NCI-H2171 treated with DMSO at 0.1 percent for 48 hours (cell line): Measurements from ENCODE around the gene FPGS.
"Not testable (repeated sequence)": the region's sequence is repeated elsewhere in the genome, so short reads cannot be mapped to it uniquely, and the experiment has no call there.

Experiments used
- DNase-seq: peaks from one replicate; lab custom pipeline; 2025; lab: John Stamatoyannopoulos, UW

FPGS gene

DNA sequence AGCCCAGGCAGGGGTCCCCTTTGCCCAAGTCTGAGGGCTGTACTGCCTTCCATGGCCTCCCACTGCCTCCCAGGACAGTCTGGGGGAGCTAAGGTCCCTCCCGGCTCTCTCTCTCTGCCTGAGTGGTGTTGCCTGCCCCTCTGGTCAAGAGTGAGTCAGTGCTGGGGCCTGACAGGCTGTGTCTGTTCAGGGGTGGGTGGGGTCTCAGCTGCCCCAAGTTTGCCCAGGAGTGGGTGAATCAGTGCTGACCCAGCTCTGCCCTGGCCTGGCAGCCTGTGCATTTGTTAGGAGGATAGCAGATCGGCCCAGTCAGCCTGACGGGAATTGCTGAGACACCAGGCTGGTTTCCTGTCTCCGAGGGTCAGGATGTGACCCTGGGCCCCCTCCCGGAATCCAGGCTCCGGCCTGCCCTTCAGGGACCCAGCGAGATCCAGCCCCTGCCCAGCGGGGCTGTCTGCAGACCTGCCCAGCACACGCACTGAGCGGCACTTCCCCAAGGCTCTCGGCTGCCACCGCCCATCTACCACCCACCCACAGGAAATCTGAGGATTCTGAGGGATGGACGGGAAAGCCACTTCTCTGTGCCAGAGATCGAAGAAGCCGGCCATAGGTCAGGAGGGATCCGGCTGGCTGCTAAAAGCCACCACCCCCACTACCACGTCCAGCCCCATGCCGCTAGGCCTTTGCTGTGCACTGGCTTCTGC, 35.8 kb downstream of the FPGS start:
- DNase-seq = no peak

DNA sequence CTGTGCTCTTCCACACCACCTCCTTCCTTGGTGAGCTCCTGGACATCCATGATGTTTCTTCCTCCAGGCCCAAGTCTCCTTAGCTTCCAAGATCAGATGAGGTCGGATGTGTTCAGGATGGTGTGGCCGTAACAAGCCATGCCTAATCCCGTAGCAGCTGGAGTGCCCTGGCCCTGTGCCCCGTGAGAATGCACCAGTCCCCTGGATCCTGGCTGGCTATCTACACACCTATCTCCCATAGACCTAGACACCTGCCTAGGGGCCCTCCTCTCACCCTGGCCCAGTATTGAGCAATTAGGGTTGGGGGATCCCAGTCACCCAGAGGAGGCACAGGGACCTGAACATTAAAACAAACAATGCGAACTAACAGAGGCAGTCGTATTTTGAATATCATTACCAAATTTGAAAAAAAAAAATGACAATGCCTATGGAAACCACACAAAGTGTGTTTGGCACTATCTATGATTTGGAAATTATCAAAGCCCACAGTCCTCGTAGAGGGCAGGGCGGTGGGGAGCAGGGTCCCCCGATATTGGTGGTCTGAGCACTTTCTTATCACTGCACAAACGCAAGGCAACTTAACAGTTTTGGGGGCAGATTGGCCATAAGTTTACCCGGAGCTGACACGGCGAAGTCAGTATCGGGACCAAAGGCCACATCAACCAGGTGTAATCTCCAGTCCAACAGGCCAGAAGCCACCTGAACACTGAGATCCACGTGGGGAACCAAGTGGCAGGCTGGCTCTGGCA, 38.6 kb downstream of the FPGS start:
- no peak for DNase-seq

DNA sequence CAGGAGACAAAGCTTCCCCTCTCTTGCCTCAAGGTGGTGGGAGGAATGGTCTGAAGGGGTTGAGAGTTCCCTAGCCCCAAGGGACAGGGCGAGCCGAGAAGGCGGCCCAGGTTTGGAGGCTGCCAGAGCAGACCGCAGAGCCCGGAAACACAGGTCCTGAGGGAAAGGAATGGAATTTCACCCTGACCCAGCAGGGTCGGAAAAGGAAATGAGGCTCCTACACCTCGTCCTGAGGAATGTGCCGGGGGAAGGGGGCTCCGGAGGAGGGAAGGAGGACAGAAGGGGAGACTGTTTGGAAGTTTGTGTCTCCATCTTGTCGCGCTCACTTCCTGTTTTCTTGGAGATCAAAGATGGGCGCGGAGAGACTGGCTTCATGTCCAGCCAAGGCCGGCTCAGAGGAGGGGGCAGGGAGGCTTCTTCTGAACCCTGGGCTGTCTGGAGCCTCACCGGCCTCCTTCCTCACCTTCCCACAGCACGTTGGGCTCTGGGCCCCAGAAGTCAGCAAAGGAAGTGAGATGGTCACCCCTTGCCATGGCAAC, 42.2 kb downstream of the FPGS start:
- DNase-seq = no peak

DNA sequence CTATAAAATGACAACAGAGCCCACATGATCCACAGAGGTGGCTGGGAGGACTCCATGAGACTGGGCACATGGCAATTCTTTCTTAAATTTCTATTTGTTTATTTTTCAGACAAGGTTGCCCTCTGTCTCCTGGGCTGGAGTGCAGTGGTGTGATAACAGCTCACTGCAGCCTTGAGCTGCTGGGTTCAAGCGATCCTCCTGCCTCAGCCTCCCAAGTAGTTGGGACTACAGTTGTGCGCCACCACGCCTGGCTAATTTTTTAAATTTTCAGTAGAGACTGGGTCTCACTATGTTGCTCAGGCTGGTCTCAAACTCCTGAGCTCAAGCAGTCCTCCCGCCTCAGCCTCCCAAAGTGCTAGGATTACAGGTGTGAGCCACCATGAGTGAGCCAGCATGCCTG, 42.9 kb downstream of the FPGS start:
- not testable (repeated sequence) for DNase-seq

DNA sequence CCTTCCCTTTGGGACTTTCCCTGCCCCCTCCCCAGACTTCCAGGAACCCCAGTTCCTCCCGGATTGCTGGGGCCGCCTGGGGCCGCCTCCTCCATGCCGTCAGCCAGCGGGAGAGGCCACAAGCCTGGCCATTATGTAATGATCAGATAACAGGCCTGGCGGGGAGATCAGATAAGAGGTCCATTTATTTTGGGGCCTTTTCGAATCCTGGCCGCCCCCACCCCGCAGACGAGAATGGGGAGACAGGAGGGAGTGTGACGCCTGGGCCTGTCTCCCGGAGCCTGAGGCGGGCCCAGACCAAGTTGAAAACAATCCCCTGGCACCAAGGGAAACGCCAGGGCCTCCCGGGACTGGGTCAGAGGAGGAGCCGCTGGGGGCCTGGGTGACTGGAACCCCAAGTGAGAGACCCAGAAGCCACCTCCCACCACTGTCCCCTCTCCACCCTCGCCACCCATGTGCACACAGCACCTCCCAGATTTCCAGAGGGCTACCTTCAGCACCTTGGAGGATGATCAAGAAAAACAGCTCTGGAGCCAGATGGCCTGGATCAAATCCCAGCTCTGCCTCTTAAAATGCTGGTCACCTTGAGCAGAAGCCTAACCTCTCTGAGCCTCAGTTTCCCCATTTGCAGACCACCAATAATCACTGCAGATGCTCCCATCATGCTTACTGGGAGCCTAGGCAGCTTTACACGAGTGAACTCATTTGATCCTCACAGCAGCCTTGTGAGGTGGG, 43.9 kb downstream of the FPGS start:
- no peak for DNase-seq

DNA sequence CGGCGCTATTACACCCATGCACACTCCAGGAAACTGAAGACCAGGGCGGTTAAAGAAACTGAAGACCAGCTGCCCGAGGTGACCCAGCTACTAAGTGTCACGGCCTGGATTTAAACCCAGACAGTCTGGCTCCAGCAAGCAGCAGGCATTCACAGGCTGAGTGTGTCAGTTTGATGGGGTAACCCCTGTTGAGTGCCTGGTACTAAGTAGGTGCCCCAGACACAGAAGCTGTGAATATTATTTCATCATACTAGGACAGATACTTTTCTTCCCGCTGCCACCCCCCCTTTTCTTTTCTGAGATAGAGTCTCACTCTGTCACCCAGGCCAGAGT, 44.5 kb downstream of the FPGS start:
- no peak for DNase-seq

DNA sequence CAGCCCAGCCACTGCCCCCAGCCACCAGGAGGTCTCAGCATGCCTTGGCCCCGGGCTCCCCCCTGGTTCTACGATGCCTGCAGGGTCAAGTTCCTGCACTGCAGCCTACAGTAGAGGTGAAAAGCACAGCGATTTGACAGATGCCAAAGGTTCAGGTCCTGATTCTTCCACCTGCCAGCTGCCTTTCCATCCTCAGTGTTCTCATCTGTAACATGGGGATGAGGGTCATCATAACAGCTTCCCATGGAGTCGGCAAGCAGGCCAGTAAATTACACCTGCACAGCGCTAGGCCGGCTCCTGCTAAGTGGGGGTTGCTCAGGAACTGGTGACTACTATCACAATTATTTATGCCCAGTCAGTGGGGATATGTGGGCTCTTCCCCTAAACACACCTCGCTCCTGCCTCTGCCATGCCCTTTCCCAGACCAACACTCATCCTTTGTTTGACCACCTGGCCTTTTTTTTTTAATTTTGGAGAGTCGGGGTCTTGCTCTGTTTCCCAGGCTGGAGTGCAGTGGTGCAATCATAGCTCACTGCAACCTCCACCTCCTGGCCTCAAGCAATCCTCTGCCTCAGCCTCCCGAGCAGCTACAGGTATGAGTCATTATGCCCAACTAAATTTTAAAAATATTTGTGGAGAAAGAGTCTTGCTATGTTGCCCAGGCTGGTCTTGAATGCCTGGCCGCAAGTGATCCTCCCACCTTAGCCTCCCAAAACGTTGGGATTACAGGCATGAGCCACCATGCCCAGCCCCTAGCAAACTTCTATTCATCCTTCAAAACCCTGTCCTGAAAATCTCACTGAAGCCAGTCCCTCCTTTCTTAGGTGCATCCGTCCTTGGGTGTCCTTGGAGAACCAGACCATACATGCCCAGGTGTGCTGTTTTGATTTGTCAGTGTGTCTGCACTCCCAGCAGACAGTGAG, 45.4 kb downstream of the FPGS start:
- no peak for DNase-seq

DNA sequence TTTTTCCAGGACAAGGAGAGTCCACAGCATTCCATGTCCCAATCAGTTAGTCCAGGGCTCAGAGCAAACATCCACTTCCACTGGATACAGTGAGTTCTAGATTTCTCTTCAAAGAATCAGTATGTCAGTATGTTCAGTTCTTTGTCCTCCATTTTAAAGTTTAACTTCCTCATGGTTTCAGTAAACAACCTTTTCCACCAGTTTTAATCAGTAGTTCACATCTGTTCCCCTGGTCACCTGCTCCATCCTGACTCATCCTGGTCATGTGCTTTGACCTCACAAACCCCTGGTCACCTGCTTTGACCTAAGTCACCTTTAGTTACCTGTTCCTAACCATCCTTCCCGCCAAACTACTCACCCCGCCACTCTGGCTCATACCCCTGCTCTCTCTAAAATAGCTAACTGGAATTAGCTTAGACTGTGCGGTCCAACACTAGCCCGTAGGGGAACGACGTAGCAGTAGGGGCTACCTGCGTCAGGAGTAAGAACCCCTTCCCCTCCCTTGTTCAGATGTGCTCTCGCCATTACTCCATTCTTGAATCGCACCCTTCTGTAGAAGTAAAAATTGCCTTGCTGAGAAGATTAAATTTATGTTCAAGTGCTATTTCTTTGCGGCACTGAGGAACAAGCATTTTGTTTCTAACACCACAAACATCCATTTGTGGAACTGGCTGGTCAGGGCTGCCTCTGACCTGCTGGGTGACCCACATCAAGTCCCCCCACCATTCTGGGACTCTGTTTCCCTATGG, 46.2 kb downstream of the FPGS start:
- DNase-seq = no peak

DNA sequence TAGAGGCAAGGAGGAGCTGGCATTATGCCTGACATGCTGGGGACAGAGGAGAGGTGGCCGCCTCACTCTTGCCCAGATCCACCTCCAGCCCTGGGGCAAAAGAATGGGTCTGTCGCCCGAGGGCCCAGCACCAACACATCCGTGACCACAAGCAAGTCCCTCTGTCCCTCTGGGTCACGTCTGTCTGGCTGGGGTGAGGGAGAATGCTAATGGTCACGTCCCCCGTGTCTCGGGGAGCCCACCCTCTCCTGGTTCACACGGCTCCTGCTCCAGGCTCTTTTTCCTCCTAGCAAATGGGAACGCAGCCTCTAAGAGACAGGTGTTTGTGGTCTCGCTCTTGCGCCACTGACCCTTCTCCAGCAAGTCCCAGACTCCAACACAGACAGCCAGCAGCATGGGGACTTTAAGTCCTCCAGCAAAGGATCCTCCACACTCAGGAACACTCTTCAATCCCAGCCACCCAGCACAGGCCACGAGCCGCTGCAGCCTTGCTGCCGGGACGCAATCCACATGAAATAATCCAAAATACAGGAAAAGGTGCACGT, 47.7 kb downstream of the FPGS start:
- no peak for DNase-seq

DNA sequence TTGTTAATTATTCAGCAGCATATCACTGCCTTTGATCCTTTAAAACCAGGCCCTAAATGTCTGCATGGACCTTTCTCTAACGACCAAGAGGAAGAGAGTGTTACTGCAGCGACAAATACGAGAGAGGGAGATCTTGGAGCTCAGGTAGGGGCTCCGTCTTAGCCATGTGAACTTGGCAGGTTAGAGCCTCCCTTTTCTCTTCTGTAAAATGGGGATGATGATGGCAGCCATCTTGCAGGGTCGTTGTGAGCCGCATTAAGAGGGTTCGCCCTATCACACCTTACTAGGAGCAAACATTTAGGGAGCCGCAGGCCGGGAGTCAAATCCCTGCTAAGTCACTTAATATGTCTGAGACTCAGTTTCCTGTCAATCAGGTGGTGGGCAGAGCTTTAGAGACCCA, 50.1 kb downstream of the FPGS start:
- no peak for DNase-seq

DNA sequence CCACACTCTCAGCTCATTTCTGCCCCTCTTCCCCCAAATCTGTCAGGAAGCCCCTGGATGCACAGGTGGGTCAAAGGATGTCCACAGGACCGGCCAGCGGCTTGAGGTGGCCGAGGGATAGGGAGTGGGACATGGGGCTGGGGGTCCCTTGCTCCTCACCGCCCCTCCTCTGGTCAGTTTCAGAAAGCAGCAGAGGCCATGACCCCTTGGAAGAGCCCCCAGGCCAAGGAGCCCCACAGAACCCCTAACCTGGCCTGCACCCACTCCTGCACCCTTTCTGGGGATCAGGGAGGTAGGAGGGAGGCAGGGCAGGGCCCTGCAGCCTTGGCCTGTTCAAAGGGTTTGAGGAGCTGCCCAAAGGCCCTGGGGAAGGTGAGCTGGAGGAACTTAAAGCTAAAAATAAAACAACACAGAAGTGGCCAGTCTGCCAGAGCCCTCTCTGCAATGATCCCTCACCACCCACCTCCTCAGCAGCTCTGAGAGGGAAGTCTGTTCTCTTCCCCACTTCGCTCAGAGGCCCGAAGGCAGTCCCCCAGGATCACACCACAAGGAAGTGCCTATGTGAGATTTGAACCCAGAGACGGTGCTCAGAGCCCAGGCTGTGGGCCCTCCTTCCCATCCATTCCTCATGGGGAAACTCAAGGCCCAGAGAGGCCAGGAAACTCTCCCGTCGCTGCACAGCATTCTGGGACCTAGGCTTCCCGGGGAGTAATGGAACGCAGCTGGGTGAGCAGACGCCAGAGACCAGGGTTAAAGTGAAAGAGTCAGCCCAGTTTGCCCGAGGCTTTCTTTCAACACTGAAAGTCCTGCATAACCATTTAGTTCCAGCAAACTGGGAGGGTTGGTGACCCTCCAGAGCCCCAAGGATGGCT, 50.9 kb downstream of the FPGS start:
- no peak for DNase-seq

DNA sequence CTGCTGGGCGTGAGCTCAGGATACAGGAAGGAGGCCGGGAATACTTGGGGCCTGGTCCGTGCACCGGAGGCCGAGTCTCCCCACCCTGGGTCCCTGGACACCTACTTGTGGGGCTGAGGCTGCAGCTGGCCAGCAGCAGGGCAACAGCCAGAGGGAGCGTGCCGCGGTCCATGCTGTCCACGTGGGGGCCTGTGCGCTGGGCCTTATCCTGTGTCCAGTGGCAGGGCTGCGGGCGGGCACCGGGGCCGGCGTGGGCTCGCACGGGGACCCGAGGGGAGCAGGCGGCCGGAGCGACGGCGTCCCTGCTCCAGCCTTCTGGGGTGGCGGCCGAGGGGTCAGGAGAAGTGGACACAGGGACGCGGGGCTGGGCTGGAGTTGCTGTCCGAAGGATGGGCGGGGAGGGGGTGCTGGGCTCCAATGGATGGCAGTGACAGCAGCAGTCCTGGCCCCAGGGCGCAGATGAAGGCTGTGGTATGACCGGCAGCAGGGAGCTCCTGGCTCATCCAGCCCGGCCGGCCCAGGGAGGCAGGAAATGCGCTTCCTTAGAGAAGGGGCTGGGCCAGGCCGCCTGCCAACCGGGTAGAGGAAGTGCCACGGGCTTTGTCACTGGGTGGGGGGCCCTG, 51.6 kb downstream of the FPGS start, which contains the start of gene ENG:
ENG (minus strand) TSS at position 475 of the 623 bp plus-strand sequence; CDS start at position 172, 303 bp downstream.
- DNase-seq = no peak

DNA sequence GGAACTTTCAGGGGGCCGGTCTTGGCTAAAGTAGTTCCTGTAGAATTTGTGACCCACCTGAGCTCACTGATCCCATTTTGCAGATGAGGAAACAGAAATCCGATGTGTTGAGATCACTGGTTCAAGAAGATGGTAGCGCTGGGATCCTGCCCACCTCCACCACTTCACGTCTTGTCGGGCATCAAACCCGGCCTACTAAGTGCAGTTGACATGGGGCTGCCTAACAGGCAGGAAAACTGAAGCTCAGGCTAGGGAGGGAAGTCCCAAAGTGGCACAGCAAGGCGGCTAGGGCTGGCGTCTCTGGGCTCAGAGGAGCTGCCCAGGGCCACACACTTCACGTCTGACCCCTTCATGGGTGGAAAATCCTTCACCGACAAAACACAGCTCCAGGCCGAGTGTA, 52.3 kb downstream of the FPGS start:
- DNase-seq = no peak

DNA sequence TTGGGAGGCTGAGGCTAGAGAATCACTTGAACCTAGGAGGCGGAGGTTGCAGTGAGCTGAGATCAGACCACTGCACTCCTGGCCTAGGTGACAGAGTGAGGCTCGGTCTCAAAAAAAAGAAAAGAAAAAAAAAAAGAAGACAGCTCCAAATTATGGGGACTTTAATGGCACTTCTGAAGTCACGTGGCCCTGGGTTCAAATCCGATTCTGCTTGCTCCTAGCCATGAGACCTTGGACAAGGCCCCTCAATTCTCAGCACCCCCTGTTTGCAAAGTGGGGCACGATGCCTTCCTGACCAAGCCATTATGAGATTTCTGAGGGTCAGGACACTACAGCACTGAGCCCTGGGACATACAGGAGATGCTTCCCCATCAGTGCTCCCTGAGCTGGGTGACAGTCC, 52.8 kb downstream of the FPGS start:
- DNase-seq = no peak

DNA sequence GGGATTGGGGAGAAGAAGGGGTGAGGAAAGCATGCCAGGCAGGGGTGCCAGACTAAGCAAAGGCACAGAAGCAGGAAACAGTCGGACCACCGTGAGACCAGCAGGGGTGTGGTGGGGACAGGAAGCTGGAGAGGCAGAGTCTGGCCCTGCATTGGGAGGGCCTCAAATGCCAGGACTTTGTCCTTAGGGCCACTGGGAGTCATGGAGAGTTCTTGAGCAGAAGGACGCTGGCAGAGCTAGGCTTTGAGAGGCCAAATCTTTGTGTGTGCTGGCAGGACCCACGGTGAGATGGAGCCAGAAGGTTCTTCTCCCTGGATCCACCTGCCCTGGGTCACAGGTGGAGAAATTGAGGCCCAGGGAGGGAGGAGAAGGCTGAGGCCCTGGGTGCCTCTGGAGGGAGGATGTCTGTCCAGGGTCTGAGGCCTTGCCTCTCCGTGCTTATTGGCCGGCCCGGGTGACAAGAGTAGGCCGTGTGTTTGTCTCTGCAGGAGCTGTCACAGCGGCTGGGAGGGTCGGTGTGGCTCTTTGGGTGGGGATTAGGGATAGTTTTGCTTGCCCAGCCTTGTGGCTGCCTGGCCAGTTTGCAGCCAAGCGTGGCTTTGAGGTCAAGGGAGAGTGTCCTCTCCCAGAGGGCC, 53.5 kb downstream of the FPGS start:
- DNase-seq = no peak

DNA sequence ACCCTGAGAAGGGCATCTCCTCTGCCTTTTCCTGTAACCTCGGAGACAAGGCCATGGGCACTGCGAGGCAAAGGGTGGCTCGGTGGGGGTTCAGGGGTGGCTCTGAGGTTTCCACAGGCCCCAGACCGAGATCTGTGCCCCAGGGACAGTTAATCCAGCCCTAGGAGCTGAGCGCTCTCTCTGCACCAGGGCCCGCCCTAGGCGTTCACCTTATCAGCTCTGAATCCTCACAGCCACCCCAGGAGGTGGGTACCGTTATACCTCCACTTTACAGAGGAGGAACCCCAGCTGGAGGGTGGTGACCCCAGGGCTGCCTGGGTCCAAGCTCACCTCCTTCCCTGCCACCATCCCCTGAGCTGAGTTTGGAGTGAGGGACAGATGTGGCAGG, 54.0 kb downstream of the FPGS start:
- DNase-seq = no peak

DNA sequence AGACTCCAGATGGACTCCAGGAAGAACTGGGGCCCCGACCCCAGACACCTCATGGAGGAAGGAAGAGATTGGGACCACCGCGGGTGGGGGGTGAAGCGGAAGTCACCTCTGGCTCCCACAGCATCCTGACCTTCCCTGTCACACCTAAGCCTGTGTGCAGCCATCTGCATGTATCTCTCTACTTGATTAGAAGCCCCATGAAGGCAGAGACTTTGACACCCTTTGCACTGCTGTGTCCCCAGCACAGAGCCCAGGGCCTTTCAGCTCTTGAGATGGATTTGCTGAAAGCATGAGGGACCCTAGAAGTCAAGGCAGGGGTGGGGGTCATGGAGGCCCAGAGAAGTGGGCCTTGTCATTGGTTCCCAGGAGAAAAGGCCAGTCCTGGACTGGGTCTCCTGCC, 54.6 kb downstream of the FPGS start:
- DNase-seq = no peak

DNA sequence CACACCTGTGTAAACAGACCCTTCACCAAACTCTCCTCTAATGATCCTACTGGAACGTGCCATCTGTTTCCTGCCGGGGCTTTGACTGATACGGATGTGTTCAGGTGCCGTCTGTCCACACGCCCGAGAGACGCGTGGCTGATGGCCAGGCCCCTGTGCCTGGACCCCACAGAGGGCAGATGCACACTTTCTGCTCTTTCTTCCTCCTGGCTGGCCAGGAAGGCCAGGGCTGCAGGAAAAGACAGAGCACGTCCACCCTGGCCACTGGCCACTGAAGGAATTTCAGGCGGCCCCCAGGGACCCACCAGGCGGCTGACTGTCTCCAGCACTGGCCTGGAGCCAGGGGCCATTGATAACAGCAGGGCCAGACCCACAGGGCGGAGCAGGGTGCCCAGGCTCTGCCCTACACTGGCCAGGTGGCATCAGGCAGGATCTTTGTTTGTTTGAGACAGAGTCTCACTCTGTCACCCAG, 55.4 kb downstream of the FPGS start:
- DNase-seq = peak; percentile 98

DNA sequence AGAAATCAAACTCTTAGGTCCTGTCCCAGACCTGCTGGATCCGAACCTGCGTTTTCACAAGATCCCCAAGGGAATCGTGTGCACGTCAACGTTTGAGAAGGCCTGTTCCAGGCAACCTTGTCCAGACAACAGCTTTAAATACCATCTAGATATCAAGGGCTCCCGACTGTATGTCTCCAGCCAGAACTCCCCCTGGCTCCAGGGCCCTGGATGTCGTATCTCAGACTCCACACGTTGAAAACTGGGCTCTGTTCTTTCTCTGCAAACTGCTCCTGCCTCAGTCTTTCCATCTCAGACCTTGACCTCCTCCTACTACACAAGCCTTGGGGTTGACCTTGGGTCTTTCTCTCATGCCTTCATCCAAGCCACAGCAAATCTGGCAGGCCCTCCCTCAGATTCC, 57.6 kb downstream of the FPGS start:
- DNase-seq = no peak
